Neural progenitor cell (in vitro differentiated cells): ENCODE data around the gene MSI1. TPM values are rescaled to one million over a fixed set of nuclear protein-coding genes. Genes with fewer than 3 reads are reported as not detected.

Experiments used
- DNase-seq: peaks from one replicate; pipeline ENCODE4 v3.0.0-alpha.2; 2016; ENCODE audit warnings: low spot score
- H2AFZ ChIP-seq: fragments of 200-600 bp; sonication (generic); replicated peaks from 2 replicates; pipeline ENCODE4 v1.6.1; 2016; ENCODE audit warnings: antibody characterized with exemption
- H3F3A ChIP-seq: fragments of 200-600 bp; sonication (generic); 2 replicates; pipeline ENCODE4 v1.6.1; 2016; ENCODE audit warnings: antibody characterized with exemption, low read depth
- H3K27ac ChIP-seq: fragments of 200-600 bp; sonication (generic); 2 replicates; pipeline ENCODE4 v1.5.1; 2016; ENCODE audit warnings: mild to moderate bottlenecking
- H3K27me3 ChIP-seq: fragments of 200-600 bp; sonication (generic); 2 replicates; pipeline ENCODE4 v1.6.1; 2016; ENCODE audit warnings: mild to moderate bottlenecking, moderate library complexity
- H3K36me3 ChIP-seq: fragments of 200-600 bp; sonication (generic); 2 replicates; pipeline ENCODE4 v1.5.1; 2016
- H3K4me1 ChIP-seq: fragments of 200-600 bp; sonication (generic); 2 replicates; pipeline ENCODE4 v1.6.1; 2016; ENCODE audit warnings: mixed run types
- H3K4me2 ChIP-seq: fragments of 200-600 bp; sonication (generic); 2 replicates; pipeline ENCODE4 v1.6.1; 2016
- H3K4me3 ChIP-seq: fragments of 200-600 bp; sonication (generic); 2 replicates; pipeline ENCODE4 v1.5.1; 2016
- H3K79me2 ChIP-seq: fragments of 200-600 bp; sonication (generic); 2 replicates; pipeline ENCODE4 v1.6.1; 2016; ENCODE audit warnings: low read depth
- H3K9ac ChIP-seq: fragments of 200-600 bp; sonication (generic); 2 replicates; pipeline ENCODE4 v1.6.1; 2016
- H3K9me3 ChIP-seq: fragments of 200-600 bp; sonication (generic); 2 replicates; pipeline ENCODE4 v1.5.1; 2016; ENCODE audit warnings: low read depth
- H4K20me1 ChIP-seq: fragments of 200-600 bp; sonication (generic); 2 replicates; pipeline ENCODE4 v1.6.1; 2016; ENCODE audit warnings: low read depth
- H3K27ac Mint-ChIP-seq: 3 replicates; pipeline ENCODE4 v1.8.0; 2021; ENCODE audit warnings: mixed read lengths
- H3K27me3 Mint-ChIP-seq: 2 replicates; pipeline ENCODE4 v1.8.0; 2022; ENCODE audit warnings: low read depth, mild to moderate bottlenecking, inconsistent platforms, moderate library complexity, mixed read lengths; ENCODE audit not compliant: insufficient read depth
- H3K36me3 Mint-ChIP-seq: 3 replicates; pipeline ENCODE4 v1.8.0; 2021; ENCODE audit warnings: mixed read lengths
- H3K4me1 Mint-ChIP-seq: 3 replicates; pipeline ENCODE4 v1.8.0; 2021; ENCODE audit warnings: mixed read lengths
- H3K4me3 Mint-ChIP-seq: 3 replicates; pipeline ENCODE4 v1.8.0; 2021; ENCODE audit warnings: mild to moderate bottlenecking, moderate library complexity, mixed read lengths
- H3K9me3 Mint-ChIP-seq: 3 replicates; pipeline ENCODE4 v1.8.0; 2020; ENCODE audit warnings: mixed read lengths
- CTCF ChIP-seq: fragments of 200-600 bp; sonication (generic); IDR thresholded peaks from 2 replicates; pipeline ENCODE4 v1.5.1; 2017; ENCODE audit warnings: antibody characterized with exemption, mild to moderate bottlenecking
- EZH2 ChIP-seq: fragments of 200-600 bp; sonication (generic); IDR thresholded peaks from 2 replicates; pipeline ENCODE4 v1.6.1; 2017; ENCODE audit warnings: antibody characterized with exemption, mild to moderate bottlenecking, moderate library complexity
- EZH2phosphoT487 ChIP-seq: fragments of 200-600 bp; sonication (generic); IDR thresholded peaks from 2 replicates; pipeline ENCODE4 v1.6.1; 2017; ENCODE audit warnings: antibody characterized with exemption
- total RNA-seq: library from RNA; depleted of rRNA; stranded (reverse); fragments of >200 nt; gene quantifications from 2 replicates; pipeline ENCODE4 v1.2.3, GENCODE V29; 2015; ENCODE audit warnings: low replicate concordance

Gene MSI1
- total RNA-seq, 1 donor from 2014 or later, result 40.2 TPM

DNA sequence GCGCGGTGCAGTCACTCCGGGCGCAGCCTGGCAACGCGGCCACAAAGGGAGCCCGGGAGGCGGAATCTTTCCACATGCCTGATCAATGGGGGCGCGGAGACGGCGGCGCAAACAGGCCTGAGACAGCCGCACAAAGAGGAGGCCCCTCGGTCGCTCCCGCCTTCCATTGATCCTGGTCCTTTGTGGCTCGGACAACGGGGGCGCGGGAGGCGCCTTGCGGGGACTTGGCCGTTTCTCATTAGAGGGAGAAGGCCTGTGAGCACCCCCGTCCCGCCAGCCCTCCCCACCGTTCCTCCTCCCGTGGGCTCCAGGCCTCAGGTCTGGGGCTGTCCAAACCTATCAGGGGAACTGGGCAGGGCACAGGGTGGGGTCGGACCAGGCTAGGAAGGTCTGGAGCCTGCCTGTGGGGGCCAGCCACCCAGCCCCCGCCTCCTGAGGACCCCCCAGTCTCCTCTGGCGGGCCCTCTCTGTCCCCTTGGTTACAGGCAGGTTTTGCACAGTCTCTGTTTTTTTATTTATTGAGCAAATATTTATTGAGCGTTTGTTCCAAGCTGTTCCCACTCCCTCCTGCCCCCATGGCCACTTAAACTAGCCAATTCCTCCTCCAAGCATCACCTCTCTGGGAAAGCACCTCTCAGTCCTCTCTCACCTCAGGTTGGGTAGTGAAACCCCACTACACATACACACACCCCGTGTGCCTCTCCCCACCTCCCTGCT is 29.0 kb upstream of the MSI1 start:
- Histone ChIP-seq H3K4me1 (peaks cover 54% of the 10 kb centered on the region), H3K36me3 (no peaks in the 10 kb centered on the region), H3K79me2 (no peaks in the 10 kb centered on the region), H3F3A (peaks cover 62% of the 10 kb centered on the region), H3K4me3 (no peak overlapping the region), H3K9me3 (no peaks in the 10 kb centered on the region), H3K4me2 (peak overlapping the region; percentile 59), H3K27ac (peak overlapping the region; percentile 88), H4K20me1 (no peaks in the 10 kb centered on the region), H3K27me3 (no peaks in the 10 kb centered on the region), H2AFZ (no peak overlapping the region), H3K9ac (no peak overlapping the region)
- Mint-ChIP-seq H3K36me3 (no peaks in the 10 kb centered on the region), H3K9me3 (no peaks in the 10 kb centered on the region), H3K4me1 (peaks cover 76% of the 10 kb centered on the region), H3K27ac (peak overlapping the region; percentile 100), H3K27me3 (peaks cover 24% of the 10 kb centered on the region), H3K4me3 (peak overlapping the region; percentile 75)
- TF ChIP-seq EZH2phosphoT487 (no peak), EZH2 (no peak), CTCF (no peak)
- peak; percentile 95 for DNase-seq

GRCh38 chr12:120394483-120395367 is 25.8 kb upstream of the MSI1 start:
- Histone ChIP-seq H3K27ac (peak overlapping the region; percentile 86), H3F3A (peaks cover 63% of the 10 kb centered on the region), H3K79me2 (no peaks in the 10 kb centered on the region), H3K4me3 (peak overlapping the region; percentile 29), H3K4me2 (peak overlapping the region; percentile 72), H3K4me1 (peaks cover 57% of the 10 kb centered on the region), H2AFZ (no peak overlapping the region), H3K9me3 (no peaks in the 10 kb centered on the region), H3K36me3 (no peaks in the 10 kb centered on the region), H3K9ac (no peak overlapping the region), H4K20me1 (no peaks in the 10 kb centered on the region), H3K27me3 (no peaks in the 10 kb centered on the region)
- no peaks in the 10 kb centered on the region for H3K9me3 Mint-ChIP-seq
- peak overlapping the region; percentile 59 for H3K4me3 Mint-ChIP-seq
- H3K27ac Mint-ChIP-seq, result peak overlapping the region; percentile 98
- peaks cover 8% of the 10 kb centered on the region for H3K27me3 Mint-ChIP-seq
- no peaks in the 10 kb centered on the region for H3K36me3 Mint-ChIP-seq
- peaks cover 65% of the 10 kb centered on the region for H3K4me1 Mint-ChIP-seq
- peak; percentile 92 for DNase-seq
- no peak for TF ChIP-seq CTCF
- no peak for TF ChIP-seq EZH2
- no peak for TF ChIP-seq EZH2phosphoT487

- Mint-ChIP-seq H3K27me3 (peaks cover 5% of the 10 kb centered on the region), H3K4me3 (peak overlapping the region; percentile 40), H3K9me3 (no peaks in the 10 kb centered on the region), H3K4me1 (peaks cover 55% of the 10 kb centered on the region), H3K27ac (peak overlapping the region; percentile 27), H3K36me3 (no peaks in the 10 kb centered on the region)
- Histone ChIP-seq H3F3A (peaks cover 64% of the 10 kb centered on the region), H3K27ac (no peak overlapping the region), H3K4me2 (no peak overlapping the region), H3K36me3 (no peaks in the 10 kb centered on the region), H3K4me3 (no peak overlapping the region), H4K20me1 (no peaks in the 10 kb centered on the region), H3K27me3 (no peaks in the 10 kb centered on the region), H2AFZ (no peak overlapping the region), H3K9me3 (no peaks in the 10 kb centered on the region), H3K4me1 (peaks cover 44% of the 10 kb centered on the region), H3K79me2 (no peaks in the 10 kb centered on the region), H3K9ac (no peak overlapping the region)
- DNase-seq, result no peak
- TF ChIP-seq EZH2phosphoT487 (no peak), EZH2 (no peak), CTCF (no peak)
Measured at GRCh38 chr12:120390540-120391120, 21.7 kb upstream of the MSI1 start.
